HG03442 (cell line): Measurements from ENCODE around the gene FAM216A.
"Not testable (repeated sequence)": the region's sequence is repeated elsewhere in the genome, so short reads cannot be mapped to it uniquely, and the experiment has no call there.

ENCODE experiments used
- ATAC-seq: cut with Tn5 transposase; IDR thresholded peaks from one replicate; pipeline ENCODE4 v1.9.1; 2021; ENCODE audit warnings: mild to moderate bottlenecking, moderate library complexity; ENCODE audit not compliant: unreplicated experiment

FAM216A gene

DNA sequence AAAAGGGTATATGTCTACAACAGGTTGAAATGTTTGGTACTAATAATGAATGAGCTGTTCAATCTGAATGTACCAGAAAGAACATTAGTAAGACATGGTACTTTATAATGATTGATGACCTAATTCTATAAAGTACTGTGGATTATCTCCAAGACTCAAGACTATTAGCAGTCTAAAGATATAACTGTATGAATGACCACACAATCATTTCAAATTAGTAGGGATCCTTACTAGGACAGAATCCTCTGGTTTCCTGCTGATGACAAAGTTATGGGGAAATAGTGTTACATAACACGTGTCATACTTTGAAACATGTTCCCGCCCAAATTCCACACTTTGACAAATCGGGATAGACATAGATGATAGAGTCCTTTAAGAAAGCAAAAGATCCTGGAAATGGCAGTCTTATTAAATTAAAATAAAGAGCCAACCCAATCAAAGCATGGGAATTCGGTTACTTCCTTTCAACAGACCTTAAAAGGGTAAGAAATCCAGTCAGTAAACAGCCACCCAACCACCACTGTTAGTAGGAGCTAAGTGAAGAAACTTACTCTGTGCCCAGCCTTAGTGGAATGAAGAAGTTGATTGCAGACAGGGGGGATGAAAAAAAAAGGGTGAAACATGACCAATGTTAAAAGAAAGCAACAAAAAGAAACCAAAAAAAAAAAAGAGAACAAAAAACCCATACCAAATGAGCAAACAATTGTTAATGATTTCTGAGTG is 30.5 kb downstream of the FAM216A start:
- no peak for ATAC-seq

DNA sequence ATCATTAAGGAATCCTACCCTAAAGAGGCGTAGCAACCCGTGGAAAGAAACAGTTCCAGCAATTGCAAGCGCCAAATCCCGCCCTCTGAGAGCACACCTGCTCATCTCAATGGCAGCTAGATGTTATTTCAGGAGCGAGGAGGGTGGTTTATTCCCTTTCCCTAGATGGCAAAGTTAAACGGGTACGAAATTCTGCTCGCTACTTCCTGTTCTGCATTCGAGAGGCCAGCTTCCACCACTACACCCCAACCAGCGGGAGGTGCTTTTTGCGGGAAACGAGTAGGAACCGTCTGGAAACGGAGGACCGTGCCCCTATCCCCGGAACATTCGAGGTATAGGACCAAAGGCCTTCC is 32.7 kb downstream of the FAM216A start:
- no peak for ATAC-seq

DNA sequence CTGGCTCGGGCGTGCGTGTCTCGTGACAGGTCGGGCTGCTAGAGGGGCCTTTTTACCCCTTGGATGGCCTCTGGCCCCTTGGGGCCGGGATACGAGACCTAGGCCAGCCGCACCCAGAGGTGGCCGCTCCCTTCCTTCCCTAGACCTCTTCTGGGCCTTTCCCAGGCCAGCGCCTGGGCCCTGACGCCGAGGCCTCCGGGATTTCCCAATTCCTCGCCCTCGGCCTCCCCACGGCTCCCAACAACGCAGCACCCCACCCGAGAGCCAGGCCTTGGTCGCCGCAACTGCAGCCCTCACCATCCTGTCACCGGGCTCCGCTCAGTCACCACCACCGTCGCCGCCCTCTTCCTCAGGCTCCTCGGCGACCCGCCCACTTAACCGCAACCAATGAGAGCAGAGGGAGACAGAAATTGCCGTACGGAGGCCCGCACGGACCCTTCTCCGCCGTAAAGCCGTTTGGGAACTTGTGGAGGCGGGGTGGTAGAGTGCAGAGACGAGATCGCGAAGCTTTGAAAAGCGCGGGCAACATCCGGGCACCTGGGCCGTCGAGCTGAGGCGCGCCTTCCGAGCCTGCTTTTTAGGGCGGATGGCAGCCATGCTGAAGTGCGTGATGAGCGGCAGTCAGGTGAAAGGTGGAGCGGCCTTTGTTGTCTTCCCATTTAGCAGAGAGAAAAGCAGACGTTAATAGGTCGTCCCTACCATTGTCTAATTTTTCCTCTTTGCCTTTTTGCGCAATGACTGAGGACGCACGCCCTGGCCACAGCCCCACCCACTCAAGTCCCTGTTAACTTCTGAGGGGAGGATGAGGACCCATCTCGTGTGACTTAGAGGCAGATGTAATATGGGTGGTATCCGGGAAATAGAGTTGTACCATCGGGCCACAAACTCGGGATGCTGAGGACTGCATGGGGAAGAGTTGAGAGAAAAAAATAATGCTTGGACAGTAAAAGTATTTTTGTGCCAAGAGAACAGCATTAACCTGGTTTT is 33.4 kb downstream of the FAM216A start, which contains the start of the genes RAD9B and VPS29:
TSS of gene RAD9B (plus strand) at position 580 of the 987 bp plus-strand sequence. CDS start at position 587, 7 bp downstream.
TSS of gene VPS29 (minus strand) at position 360 of the 987 bp plus-strand sequence. CDS start at position 300, 60 bp downstream.
- peak; percentile 93 for ATAC-seq

DNA sequence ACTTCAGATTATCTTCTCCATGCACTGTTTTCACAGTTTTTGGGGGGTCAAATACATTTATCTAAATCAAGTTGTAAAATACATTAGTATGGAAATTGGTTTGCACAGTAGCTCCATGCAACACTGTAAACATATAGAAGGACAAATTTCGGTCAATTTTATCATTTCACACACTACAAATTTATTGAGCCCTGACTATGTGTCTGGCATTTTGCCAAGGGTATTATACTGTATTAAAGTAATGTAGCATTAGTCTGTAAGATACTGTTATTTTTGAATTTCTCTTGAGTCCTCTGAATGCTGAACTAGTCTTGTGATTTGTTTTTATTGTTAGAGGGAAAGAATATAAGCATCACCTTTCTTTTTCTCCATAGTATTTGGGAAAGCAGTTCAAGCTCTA is 34.8 kb downstream of the FAM216A start:
- ATAC-seq = no peak

DNA sequence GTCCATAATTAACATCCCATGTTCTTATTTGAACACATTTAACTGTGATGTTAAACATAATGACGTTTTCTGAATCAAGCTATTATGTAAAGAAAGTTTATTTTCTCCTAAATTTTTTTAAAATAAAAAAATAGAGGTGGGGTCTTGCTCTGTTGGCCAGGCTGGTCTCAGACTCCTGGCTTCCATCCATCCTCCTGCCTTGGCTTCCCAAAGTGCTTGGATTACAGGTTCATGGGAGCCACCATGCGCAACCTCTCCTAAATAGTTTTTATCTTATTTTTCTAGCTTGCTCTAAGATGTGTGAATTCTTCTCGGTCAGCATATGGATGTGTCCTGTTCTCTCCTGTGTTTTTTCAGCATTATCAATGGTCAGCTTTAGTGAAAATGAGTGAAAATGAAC is 36.7 kb downstream of the FAM216A start:
- no peak for ATAC-seq

DNA sequence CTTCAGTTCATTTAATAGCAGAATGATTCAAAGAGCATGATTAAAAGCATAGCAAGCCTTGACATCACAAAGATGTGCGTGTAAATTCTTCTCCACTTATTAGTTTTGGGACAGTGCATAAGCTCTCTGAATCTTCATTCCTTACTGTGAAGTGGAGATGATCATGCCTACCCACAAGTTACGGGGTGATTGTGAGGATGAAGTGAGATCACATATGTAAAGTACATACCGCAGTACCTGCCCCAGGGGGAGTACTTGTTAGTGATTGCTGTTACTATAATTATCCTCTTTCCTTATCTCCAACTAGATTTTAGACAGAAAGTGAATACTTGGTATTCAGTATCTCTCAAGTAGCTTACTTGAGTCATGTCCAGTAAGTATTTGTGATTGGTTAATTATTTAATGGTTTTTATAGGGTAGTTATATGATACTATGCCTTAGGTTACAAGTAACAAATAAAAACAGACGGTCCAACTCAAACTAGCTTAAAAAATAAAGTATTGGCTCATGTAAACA is 39.5 kb downstream of the FAM216A start:
- ATAC-seq = no peak

DNA sequence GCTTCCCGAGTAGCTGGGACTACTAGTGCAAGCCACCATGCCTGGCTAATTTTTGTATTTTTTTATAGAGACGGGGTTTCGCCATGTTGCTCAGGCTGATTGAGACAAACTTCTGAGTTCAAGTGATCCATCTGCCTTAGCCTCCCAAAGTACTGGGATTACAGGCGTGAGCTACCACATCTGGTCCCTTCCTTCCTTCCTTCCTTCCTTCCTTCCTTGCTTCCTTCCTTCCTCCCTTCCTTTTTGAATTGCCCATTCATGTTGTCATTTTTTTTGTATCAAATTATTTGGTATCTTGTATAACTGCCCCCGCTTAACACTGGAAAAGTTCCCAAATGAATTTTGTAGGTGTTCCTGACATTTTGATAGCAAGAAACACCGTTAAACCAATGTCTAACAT is 45.2 kb downstream of the FAM216A start:
- no peak for ATAC-seq

DNA sequence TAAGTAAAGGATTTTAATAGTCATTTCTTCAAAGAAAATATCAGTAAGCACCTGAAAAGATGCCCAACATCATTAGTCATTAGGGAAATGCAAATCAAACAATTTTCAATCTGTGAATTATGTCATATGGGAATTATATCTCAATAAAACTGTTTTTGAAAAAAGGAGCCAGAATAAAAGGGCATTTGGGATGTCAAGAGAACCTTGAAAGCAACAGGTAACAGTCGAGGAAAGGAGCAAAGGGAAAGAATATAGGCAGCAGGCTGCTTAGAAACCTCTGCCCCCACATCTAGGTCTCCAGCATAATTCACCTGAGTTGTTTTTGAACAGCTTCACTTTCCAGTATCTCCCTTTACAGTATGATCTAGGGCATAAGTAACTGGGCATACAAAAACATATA is 45.7 kb downstream of the FAM216A start:
- ATAC-seq = no peak

DNA sequence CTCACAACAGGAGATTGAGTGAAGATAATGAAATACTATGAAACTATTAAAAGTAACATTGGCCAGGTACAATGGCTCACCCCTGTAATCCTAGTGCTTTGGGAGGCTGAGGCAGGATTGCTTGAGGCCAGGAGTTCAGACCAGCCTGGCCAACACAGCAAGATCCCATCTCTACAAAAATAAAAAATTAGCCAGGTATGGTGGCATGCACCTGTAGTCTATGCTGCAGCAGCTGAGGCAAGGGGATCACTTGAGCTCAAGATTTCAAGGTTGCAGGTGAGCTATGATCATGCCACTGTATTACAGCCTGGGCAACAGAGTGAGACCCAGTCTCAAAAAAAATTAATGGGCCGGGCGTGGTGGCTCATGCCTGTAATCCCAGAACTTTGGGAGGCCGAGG is 48.4 kb downstream of the FAM216A start:
- ATAC-seq = no peak

DNA sequence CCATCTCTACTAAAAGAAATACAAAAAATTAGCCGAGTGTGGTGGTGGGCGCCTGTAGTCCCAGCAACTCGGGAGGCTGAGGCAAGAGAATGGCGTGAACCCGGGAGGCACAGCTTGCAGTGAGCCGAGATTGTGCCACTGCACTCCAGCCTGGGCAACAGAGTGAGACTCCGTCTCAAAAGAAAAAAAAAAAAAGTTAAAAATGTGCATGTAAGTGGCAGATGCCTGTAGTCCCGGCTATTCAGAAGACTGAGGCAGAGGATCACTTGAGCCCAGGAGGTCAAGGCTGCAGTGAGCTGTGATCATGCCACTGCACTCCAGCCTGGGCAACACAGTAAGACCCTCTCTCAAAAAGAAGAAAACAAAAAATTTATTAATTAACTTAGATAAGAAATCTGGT is 49.4 kb downstream of the FAM216A start:
- not testable (repeated sequence) for ATAC-seq

DNA sequence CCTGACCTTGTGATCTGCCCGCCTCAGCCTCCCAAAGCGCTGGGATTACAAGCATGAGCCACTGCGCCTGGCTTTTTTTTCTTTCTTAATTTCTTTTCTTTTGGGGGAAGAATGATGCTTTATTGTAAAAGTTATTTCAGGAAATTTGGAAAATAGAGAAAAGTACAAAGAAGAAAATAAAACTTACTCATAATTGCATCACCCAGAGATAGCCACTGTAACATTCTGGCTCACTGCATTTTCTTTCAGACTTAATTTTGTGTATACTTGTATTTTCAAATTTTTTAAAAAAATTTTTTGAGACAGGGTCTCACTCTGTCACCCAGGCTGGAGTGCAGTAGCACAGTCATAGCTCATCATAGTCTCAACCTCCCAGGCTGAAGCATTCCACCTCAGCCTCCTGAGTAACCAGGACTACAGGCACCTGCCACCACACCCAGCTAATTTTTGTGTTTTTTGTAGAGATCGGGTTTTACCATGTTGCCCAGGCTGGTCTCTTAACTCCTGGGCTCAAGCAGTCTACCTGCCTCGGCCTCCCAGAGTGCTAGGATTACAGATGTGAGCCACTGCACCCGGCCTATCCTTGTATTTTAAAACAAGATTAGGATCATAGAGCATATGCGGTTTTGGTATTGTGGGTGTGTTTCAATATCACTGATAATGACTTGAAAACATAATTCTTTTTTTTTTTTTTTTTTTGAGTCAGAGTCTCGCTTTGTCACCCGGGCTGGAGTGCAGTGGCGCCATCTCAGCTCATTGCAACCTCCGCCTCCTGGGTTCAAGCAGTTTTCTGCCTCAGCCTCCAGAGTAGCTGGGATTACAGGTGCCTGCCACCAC is 52.4 kb downstream of the FAM216A start:
- not testable (repeated sequence) for ATAC-seq

DNA sequence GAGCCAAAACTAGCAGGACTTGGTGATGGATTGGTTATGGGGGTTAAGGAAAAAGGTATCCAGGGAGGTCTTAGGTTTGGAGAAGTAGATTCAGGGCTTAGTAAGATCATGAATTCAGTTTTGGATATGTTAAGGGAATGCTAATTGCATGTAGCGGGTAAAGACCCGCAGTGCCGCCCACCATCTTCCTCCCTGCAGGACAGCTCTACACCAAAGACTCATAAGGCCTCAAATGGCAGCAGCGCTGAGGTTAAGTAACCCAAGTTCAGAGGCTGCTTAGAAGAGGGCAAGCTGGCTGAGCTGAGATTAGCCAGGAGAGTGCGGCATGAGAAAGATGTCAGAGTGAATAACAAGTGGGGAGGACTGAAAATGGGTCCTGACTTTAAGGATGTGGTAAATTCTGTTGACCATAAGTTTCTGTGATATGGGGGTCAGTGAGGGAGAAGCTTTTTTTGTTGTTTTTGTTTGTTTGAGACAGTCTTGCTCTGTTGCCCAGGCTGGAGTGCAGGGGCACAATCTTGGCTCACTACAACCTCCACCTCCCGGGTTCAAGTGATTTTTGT is 59.7 kb downstream of the FAM216A start:
- ATAC-seq = no peak

DNA sequence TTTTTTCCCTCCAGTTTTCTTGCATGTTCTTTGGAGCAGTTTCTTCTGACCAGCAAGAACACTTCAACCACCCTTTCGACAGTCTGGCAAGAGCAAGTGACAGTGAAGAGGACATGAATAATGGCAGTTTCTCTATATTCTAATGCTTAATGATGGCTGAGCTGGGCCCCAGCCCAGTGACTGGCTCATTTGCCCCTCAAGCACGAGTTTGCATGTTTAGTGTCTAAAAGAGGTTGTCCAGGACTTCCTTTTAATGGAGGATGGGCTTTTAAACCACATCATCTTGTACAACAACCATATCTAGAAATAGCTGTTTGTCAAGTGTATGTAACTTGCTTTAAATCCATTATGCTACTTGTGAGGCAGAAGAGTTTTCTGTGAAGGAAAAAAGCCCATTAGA is 61.9 kb downstream of the FAM216A start:
- ATAC-seq = no peak

DNA sequence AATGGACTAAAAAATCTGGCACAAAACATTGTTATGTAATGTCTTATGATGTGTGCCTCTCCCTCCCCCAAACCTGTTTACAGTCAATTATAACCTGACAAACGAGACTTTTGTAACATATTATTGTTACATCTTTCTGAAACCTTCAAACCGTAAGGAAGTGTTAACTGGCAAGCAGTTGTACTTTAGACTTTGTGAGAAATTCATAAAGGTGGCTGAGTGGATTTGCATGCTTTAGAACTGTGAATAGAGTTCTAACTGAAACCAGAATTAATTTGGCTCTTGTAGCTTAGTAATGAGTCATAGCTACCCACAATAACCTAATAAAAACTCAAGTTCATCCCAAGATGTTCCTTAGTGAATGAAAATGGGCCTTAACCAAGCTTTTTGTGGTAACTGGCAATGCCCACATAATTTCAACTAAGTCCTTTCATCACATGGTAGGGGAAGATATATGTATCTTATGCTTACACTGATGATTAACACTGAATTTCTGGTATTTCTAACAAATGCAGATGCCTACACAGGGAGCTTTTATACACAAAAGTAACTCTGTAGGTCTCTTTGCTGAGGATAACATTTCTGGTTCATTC is 63.2 kb downstream of the FAM216A start:
- ATAC-seq = peak; percentile 72

DNA sequence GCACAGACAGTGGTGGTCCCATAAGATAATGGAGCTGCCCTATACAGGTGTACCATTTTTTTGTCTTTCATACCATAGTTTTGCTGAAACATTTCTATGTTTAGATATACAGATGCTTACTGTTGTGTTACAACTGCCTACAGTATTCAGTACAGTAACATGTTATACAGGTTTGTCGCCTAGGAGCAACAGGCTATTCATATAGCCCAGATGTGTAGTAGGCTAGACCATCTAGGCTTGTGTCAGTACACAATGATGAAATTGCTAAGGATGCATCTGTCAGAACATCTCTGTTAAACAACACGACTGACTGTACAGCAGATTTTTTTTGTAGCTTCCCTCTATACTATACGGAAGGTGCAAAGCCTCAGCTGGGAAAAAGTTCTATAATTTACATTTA is 64.0 kb downstream of the FAM216A start:
- no peak for ATAC-seq

DNA sequence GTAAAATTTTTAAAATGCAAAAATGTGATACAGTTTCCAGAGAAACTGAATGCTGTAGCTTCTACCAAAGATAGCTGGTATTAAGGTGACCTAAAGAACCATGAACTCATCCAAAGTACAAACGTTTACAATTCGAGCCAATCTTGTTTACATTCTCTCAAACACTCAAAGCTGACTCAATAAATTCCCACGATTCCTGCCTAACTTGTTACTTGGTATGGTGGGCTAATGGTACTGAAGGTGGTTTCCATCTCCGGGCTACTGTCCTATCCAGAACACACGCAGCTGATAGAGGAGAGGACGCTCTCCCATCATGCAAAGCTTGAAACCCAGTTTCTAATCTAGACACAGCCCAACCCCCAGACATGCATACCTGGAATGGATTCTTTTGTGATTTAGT is 65.0 kb downstream of the FAM216A start:
- ATAC-seq = no peak

DNA sequence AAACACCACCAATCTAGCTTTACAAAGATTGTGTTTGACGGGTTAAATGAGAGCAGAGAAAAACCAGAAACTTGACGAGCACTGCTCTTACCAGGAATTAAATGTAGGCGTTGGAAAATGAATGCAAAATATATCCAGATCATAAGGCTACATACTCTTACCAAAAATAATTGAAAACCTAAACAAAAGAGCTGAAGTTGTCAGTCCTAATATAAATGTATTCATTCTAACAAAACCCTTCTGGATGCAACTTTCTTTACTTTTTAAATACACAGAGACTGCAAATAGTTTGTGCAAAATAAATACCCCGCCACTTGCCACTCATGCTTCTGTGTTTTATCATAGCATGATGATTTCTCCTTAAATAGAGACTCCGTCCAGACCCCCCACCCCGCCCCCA is 66.2 kb downstream of the FAM216A start:
- no peak for ATAC-seq

DNA sequence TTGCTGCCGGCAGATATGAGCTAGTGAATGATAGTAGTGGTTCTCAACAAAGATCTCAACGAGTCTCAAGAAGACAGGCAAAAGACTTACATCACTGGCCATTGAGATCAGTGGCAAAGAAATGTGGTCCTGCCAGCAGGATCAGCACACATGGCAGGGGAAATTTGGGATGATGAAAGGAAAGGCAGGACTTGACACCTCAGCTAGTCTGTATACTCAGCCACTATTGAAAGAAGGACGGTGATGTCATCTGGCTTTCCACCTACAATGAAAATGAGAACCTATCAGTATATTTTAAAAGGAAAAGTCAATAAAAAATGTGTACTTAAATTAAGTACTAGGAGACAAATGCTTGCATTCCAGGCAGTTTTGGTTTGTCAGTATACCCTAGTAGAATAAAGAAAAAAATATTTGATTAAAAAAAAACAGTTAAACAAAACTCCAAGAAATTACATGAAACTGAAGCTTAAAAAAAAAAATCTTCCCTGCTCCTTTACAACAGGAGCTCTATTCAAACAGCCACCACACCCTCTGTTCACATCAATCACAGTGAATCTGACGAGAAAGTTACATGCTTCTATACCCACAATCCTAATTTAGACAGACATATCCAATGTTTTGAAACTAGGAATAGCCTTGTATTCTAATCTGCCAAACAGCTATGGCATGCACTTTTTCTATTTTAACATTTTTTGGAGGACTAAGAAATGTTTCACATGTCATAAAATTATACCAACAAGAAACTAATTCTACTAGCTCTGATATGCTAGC is 68.4 kb downstream of the FAM216A start:
- ATAC-seq = no peak
